ENCODE data around the gene SPARC.

SPARC gene

GRCh38 chr5:151678713-151679112 lies 8.0 kb downstream of the SPARC start:
- no peak for DNase-seq (ENCODE audit: low spot score)

- no peak for DNase-seq (ENCODE audit: low spot score)
Observed at GRCh38 chr5:151677776-151678545, 8.8 kb downstream of the SPARC start.

GRCh38 chr5:151676719-151677118 lies 10.0 kb downstream of the SPARC start:
- no peak for DNase-seq (ENCODE audit: low spot score)

GRCh38 chr5:151676314-151676712 lies 10.4 kb downstream of the SPARC start:
- no peak for DNase-seq (ENCODE audit: low spot score)

- no peak for DNase-seq (ENCODE audit: low spot score)
Observed at GRCh38 chr5:151675611-151676313, 11.0 kb downstream of the SPARC start.

- DNase-seq (ENCODE audit: low spot score), result no peak
Observed at GRCh38 chr5:151674626-151675610, 11.8 kb downstream of the SPARC start.

- DNase-seq (ENCODE audit: low spot score), result no peak
Observed at GRCh38 chr5:151673421-151673820, 13.3 kb downstream of the SPARC start.

GRCh38 chr5:151672516-151672915 lies 14.2 kb downstream of the SPARC start:
- no peak for DNase-seq (ENCODE audit: low spot score)

GRCh38 chr5:151671950-151672349 lies 14.8 kb downstream of the SPARC start:
- no peak for DNase-seq (ENCODE audit: low spot score)

- no peak for DNase-seq (ENCODE audit: low spot score)
Observed at GRCh38 chr5:151670953-151671636, 15.6 kb downstream of the SPARC start.

- DNase-seq (ENCODE audit: low spot score), result no peak
Observed at GRCh38 chr5:151670083-151670686, 16.5 kb downstream of the SPARC start.

GRCh38 chr5:151667083-151667482 lies 19.6 kb downstream of the SPARC start:
- DNase-seq (ENCODE audit: low spot score), result no peak

GRCh38 chr5:151665613-151666012 lies 21.1 kb downstream of the SPARC start:
- DNase-seq (ENCODE audit: low spot score), result no peak

GRCh38 chr5:151664694-151665585 lies 21.8 kb downstream of the SPARC start:
- DNase-seq (ENCODE audit: low spot score), result no peak

- DNase-seq (ENCODE audit: low spot score), result no peak
Observed at GRCh38 chr5:151663617-151664293, 23.0 kb downstream of the SPARC start.

GRCh38 chr5:151662805-151663204 lies 23.9 kb downstream of the SPARC start:
- no peak for DNase-seq (ENCODE audit: low spot score)

- DNase-seq (ENCODE audit: low spot score), result no peak
Observed at GRCh38 chr5:151661968-151662732, 24.6 kb downstream of the SPARC start.

- no peak for DNase-seq (ENCODE audit: low spot score)
Observed at GRCh38 chr5:151660616-151661495, 25.9 kb downstream of the SPARC start.

All from ecto neural progenitor cell (in vitro differentiated cells).